ENCODE data around the gene CHD2. TPM values are rescaled to one million over a fixed set of nuclear protein-coding genes. Genes with fewer than 3 reads are reported as not detected.

Gene CHD2
- total RNA-seq, 1 donor from 2014 or later = 53.1 TPM

GRCh38 chr15:92954578-92954977 lies 54.5 kb downstream of the CHD2 start:
- ATAC-seq (peak; percentile 41), DNase-seq (ENCODE audit: low spot score) (no peak)

- no peak for ATAC-seq
These were observed 55.6 kb downstream of the CHD2 start for GRCh38 chr15:92955706-92956105.

GRCh38 chr15:92958105-92958504 lies 58.0 kb downstream of the CHD2 start:
- DNase-seq (ENCODE audit: low spot score) (no peak), ATAC-seq (no peak)

More at GRCh38 chr15:92955706-92956105, 55.6 kb downstream of the CHD2 start:
- no peak for DNase-seq (ENCODE audit: low spot score)

GRCh38 chr15:92959219-92959618 lies 59.1 kb downstream of the CHD2 start:
- ATAC-seq (no peak), DNase-seq (ENCODE audit: low spot score) (no peak)

GRCh38 chr15:92960996-92961681 lies 61.0 kb downstream of the CHD2 start:
- ATAC-seq (no peak), DNase-seq (ENCODE audit: low spot score) (no peak)

GRCh38 chr15:92962914-92963313 lies 62.8 kb downstream of the CHD2 start:
- DNase-seq (ENCODE audit: low spot score) (no peak), ATAC-seq (no peak)

- ATAC-seq (no peak), DNase-seq (ENCODE audit: low spot score) (no peak)
These were observed 63.7 kb downstream of the CHD2 start for GRCh38 chr15:92963794-92964193.

GRCh38 chr15:92968926-92969651 lies 69.0 kb downstream of the CHD2 start:
- ATAC-seq (peak; percentile 52), DNase-seq (ENCODE audit: low spot score) (no peak)

GRCh38 chr15:92970656-92971055 lies 70.5 kb downstream of the CHD2 start:
- no peak for DNase-seq (ENCODE audit: low spot score)
- ATAC-seq = no peak

GRCh38 chr15:92971081-92971480 lies 71.0 kb downstream of the CHD2 start:
- no peak for DNase-seq (ENCODE audit: low spot score)
- ATAC-seq = no peak

- no peak for DNase-seq (ENCODE audit: low spot score)
These were observed 71.6 kb downstream of the CHD2 start for GRCh38 chr15:92971713-92972112.

GRCh38 chr15:92974183-92974915 lies 74.2 kb downstream of the CHD2 start:
- DNase-seq (ENCODE audit: low spot score) (no peak), ATAC-seq (no peak)

More at GRCh38 chr15:92971713-92972112, 71.6 kb downstream of the CHD2 start:
- ATAC-seq = no peak

- DNase-seq (ENCODE audit: low spot score) (no peak), ATAC-seq (peak; percentile 77)
These were observed 79.0 kb downstream of the CHD2 start for GRCh38 chr15:92979011-92979701.

GRCh38 chr15:92981333-92981732 lies 81.2 kb downstream of the CHD2 start:
- ATAC-seq = no peak

GRCh38 chr15:92984161-92984560 lies 84.0 kb downstream of the CHD2 start:
- DNase-seq (ENCODE audit: low spot score) (no peak), ATAC-seq (no peak)

More at GRCh38 chr15:92981333-92981732, 81.2 kb downstream of the CHD2 start:
- DNase-seq (ENCODE audit: low spot score) = no peak

GRCh38 chr15:92989470-92989869 lies 89.3 kb downstream of the CHD2 start:
- ATAC-seq (no peak), DNase-seq (ENCODE audit: low spot score) (no peak)

- no peak for ATAC-seq
- no peak for DNase-seq (ENCODE audit: low spot score)
These were observed 89.9 kb downstream of the CHD2 start for GRCh38 chr15:92990031-92990430.

- DNase-seq (ENCODE audit: low spot score) = no peak
- ATAC-seq = no peak
These were observed 92.6 kb downstream of the CHD2 start for GRCh38 chr15:92992720-92993119.

GRCh38 chr15:92997821-92998220 lies 97.7 kb downstream of the CHD2 start:
- ATAC-seq (no peak), DNase-seq (ENCODE audit: low spot score) (no peak)

- ATAC-seq (no peak), DNase-seq (ENCODE audit: low spot score) (no peak)
These were observed 101.0 kb downstream of the CHD2 start for GRCh38 chr15:93001156-93001555.

- ATAC-seq (no peak), DNase-seq (ENCODE audit: low spot score) (no peak)
These were observed 101.8 kb downstream of the CHD2 start for GRCh38 chr15:93001881-93002280.

Data from left lobe of liver (tissue), 2 donors.